ENCODE data around the gene ZSWIM5.
A peak's percentile ranks its signal among the peaks of the same experiment; 100 is the strongest.

ZSWIM5 gene

GRCh38 chr1:45026446-45026845 lies 180.0 kb downstream of the ZSWIM5 start:
- no peak for DNase-seq (ENCODE audit: low read depth in 2 of 2)

- no peak for DNase-seq (ENCODE audit: low read depth in 2 of 2)
These were observed 182.7 kb downstream of the ZSWIM5 start for GRCh38 chr1:45023663-45024062.

GRCh38 chr1:45018599-45019230 lies 187.7 kb downstream of the ZSWIM5 start:
- peak; percentile 48 to 49 for DNase-seq (ENCODE audit: low read depth in 2 of 2)

GRCh38 chr1:45016767-45017166 lies 189.6 kb downstream of the ZSWIM5 start:
- DNase-seq (ENCODE audit: low read depth in 2 of 2) = no peak

- DNase-seq (ENCODE audit: low read depth in 2 of 2) = no peak
These were observed 190.2 kb downstream of the ZSWIM5 start for GRCh38 chr1:45016090-45016697.

- no peak for DNase-seq (ENCODE audit: low read depth in 2 of 2)
These were observed 190.7 kb downstream of the ZSWIM5 start for GRCh38 chr1:45015683-45016082.

GRCh38 chr1:45014321-45015028 lies 191.9 kb downstream of the ZSWIM5 start:
- peak; percentile 56 to 62 for DNase-seq (ENCODE audit: low read depth in 2 of 2)

- no peak for DNase-seq (ENCODE audit: low read depth in 2 of 2)
These were observed 192.7 kb downstream of the ZSWIM5 start for GRCh38 chr1:45013551-45014209.

- peak; percentile 14 to 18 for DNase-seq (ENCODE audit: low read depth in 2 of 2)
These were observed 193.6 kb downstream of the ZSWIM5 start for GRCh38 chr1:45012639-45013278.

GRCh38 chr1:45011837-45012638 lies 194.4 kb downstream of the ZSWIM5 start, which contains the start of gene UROD:
TSS of gene UROD (plus strand) at chr1:45012254. CDS start at chr1:45012266, 12 bp downstream.
- DNase-seq (ENCODE audit: low read depth in 2 of 2) = peak; percentile 79 to 86

GRCh38 chr1:45010855-45011811 lies 195.3 kb downstream of the ZSWIM5 start, which contains the start of gene HECTD3:
TSS of gene HECTD3 (minus strand) at chr1:45011324. CDS start at chr1:45011257, 67 bp downstream.
- peak; percentile 57 to 64 for DNase-seq (ENCODE audit: low read depth in 2 of 2)

- no peak for DNase-seq (ENCODE audit: low read depth in 2 of 2)
These were observed 196.2 kb downstream of the ZSWIM5 start for GRCh38 chr1:45009956-45010854.

GRCh38 chr1:45009296-45009865 lies 197.0 kb downstream of the ZSWIM5 start:
- DNase-seq (ENCODE audit: low read depth in 2 of 2) = no peak

- DNase-seq (ENCODE audit: low read depth in 2 of 2) = no peak
These were observed 197.9 kb downstream of the ZSWIM5 start for GRCh38 chr1:45008516-45008915.

- no peak for DNase-seq (ENCODE audit: low read depth in 2 of 2)
These were observed 198.3 kb downstream of the ZSWIM5 start for GRCh38 chr1:45008076-45008475.

- no peak for DNase-seq (ENCODE audit: low read depth in 2 of 2)
These were observed 199.1 kb downstream of the ZSWIM5 start for GRCh38 chr1:45007311-45007710.

GRCh38 chr1:45005761-45006160 lies 200.6 kb downstream of the ZSWIM5 start:
- DNase-seq (ENCODE audit: low read depth in 2 of 2) = no peak

GRCh38 chr1:45004281-45004920 lies 202.0 kb downstream of the ZSWIM5 start:
- no peak for DNase-seq (ENCODE audit: low read depth in 2 of 2)

Measured in stimulated activated CD8-positive, alpha-beta memory T cell treated with anti-CD3 and anti-CD28 coated beads, Interleukin-2, amount 100 ng/mL, for 48 hours (primary cell).